Smooth muscle cell (in vitro differentiated cells): ENCODE results near the gene NUP133. TPM values are rescaled to one million over a fixed set of nuclear protein-coding genes. Genes with fewer than 3 reads are reported as not detected.
"Not testable (repeated sequence)": the region's sequence is repeated elsewhere in the genome, so short reads cannot be mapped to it uniquely, and the experiment has no call there.

Source experiments
- DNase-seq: peaks from one replicate; lab custom pipeline; 2025; ENCODE audit not compliant: unreplicated experiment; lab: John Stamatoyannopoulos, UW
- H2AFZ ChIP-seq: fragments of 200-600 bp; sonication (generic); 2 replicates; pipeline ENCODE4 v1.6.0; 2016; ENCODE audit warnings: antibody characterized with exemption, low read depth, mild to moderate bottlenecking
- H3F3A ChIP-seq: fragments of 200-600 bp; sonication (generic); 2 replicates; pipeline ENCODE4 v1.6.0; 2017; ENCODE audit warnings: antibody characterized with exemption, low read depth
- H3K27ac ChIP-seq: fragments of 200-600 bp; sonication (generic); 2 replicates; pipeline ENCODE4 v1.5.1; 2016; ENCODE audit warnings: low read depth, mild to moderate bottlenecking
- H3K27me3 ChIP-seq: fragments of 200-600 bp; sonication (generic); 2 replicates; pipeline ENCODE4 v1.6.1; 2016; ENCODE audit warnings: low read depth, mild to moderate bottlenecking
- H3K36me3 ChIP-seq: fragments of 200-600 bp; sonication (generic); 2 replicates; pipeline ENCODE4 v1.5.1; 2016; ENCODE audit warnings: low read depth
- H3K4me1 ChIP-seq: fragments of 200-600 bp; sonication (generic); 2 replicates; pipeline ENCODE4 v1.5.1; 2016; ENCODE audit warnings: low read depth
- H3K4me2 ChIP-seq: fragments of 200-600 bp; sonication (generic); 2 replicates; pipeline ENCODE4 v1.6.0; 2016; ENCODE audit warnings: mild to moderate bottlenecking
- H3K4me3 ChIP-seq: fragments of 200-600 bp; sonication (generic); 2 replicates; pipeline ENCODE4 v1.5.1; 2016; ENCODE audit warnings: mild to moderate bottlenecking
- H3K79me2 ChIP-seq: fragments of 200-600 bp; sonication (generic); 2 replicates; pipeline ENCODE4 v1.6.0; 2016; ENCODE audit warnings: low read depth, mild to moderate bottlenecking
- H3K9ac ChIP-seq: fragments of 200-600 bp; sonication (generic); 2 replicates; pipeline ENCODE4 v1.6.0; 2016; ENCODE audit warnings: low read depth
- H3K9me3 ChIP-seq: fragments of 200-600 bp; sonication (generic); replicated peaks from 2 replicates; pipeline ENCODE4 v1.5.1; 2016; ENCODE audit warnings: low read depth
- H4K20me1 ChIP-seq: fragments of 200-600 bp; sonication (generic); 2 replicates; pipeline ENCODE4 v1.6.0; 2016; ENCODE audit warnings: low read depth
- WGBS: methylation state at CpG from one replicate; pipeline ENCODE4 v1.1.7; 2016; ENCODE audit warnings: low lambda C conversion rate; 5-methylcytosine and 5-hydroxymethylcytosine counted together
- polyA plus RNA-seq: library from polyadenylated mRNA; unstranded; fragments of >200 nt; fragmentation: Nextera tagmentation; extraction: Ambion mirVana; gene quantifications from 2 replicates; pipeline ENCODE4 v1.2.1, GENCODE V29; 2016
- total RNA-seq: library from RNA; depleted of rRNA; stranded (reverse); fragments of >200 nt; gene quantifications from 2 replicates; pipeline ENCODE4 v1.2.3, GENCODE V29; 2014
- TF ChIP-seq, protein P1 (sequence below): fragments of 200-600 bp; sonication (generic); IDR thresholded peaks from 2 replicates; pipeline ENCODE4 v1.5.1; 2017; ENCODE audit warnings: borderline replicate concordance, mild to moderate bottlenecking, antibody characterized with exemption; ENCODE audit not compliant: insufficient read depth, poor library complexity, severe bottlenecking

Gene NUP133
- total and polyA plus RNA-seq, 2 experiments from 2014 or later, result 15.5 to 40.0 TPM

DNA sequence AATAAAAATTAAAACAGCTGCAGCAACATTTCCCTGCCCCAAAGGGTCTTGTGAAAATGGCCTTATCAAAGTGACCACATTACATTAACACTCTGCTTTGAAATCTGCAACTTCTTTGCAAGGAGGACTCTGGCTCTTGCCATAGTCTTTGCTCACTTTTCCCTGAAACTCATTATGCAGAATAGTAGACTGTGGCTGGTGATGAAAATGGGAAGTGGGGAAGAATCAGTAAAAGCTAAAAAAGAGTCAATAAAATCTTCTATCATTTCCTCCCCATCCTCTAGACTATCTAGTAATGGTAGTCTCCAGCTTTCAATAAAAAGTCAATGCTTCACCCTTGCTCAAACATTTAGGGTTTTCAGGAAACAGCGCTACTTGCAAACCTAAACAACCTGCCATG, 18.6 kb upstream of the NUP133 start:
- Histone ChIP-seq H3K4me1 (no peaks in the 10 kb centered on the region), H3F3A (no peaks in the 10 kb centered on the region), H3K27me3 (no peaks in the 10 kb centered on the region), H3K9ac (no peak overlapping the region), H3K27ac (no peak overlapping the region), H3K79me2 (no peaks in the 10 kb centered on the region), H3K36me3 (no peaks in the 10 kb centered on the region), H3K9me3 (no peaks in the 10 kb centered on the region), H3K4me2 (no peak overlapping the region), H2AFZ (no peak overlapping the region), H4K20me1 (no peaks in the 10 kb centered on the region), H3K4me3 (no peak overlapping the region)
- TF ChIP-seq, protein P1, sequence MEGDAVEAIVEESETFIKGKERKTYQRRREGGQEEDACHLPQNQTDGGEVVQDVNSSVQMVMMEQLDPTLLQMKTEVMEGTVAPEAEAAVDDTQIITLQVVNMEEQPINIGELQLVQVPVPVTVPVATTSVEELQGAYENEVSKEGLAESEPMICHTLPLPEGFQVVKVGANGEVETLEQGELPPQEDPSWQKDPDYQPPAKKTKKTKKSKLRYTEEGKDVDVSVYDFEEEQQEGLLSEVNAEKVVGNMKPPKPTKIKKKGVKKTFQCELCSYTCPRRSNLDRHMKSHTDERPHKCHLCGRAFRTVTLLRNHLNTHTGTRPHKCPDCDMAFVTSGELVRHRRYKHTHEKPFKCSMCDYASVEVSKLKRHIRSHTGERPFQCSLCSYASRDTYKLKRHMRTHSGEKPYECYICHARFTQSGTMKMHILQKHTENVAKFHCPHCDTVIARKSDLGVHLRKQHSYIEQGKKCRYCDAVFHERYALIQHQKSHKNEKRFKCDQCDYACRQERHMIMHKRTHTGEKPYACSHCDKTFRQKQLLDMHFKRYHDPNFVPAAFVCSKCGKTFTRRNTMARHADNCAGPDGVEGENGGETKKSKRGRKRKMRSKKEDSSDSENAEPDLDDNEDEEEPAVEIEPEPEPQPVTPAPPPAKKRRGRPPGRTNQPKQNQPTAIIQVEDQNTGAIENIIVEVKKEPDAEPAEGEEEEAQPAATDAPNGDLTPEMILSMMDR, result no peak
- 100% methylated on average over 1 of the region's 1 CpG for WGBS
- no peak for DNase-seq

DNA sequence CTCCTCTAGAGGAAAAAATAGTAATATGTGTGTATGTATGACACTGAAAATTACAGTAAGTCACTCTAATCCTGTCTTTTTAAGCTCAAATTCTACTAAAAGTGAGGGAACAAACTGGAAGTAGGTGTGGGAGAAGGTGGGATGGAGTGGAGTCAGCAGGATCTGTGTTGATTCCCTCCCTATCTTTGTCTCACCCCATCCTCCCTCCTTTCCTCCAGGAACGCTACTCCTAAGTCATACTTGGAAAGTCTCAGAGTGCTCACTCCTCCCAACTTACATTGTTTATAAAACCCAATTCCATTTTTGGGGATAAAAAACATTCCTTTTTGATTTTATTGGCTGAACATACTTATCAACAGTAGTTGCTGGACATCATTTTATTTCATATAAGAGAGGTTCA, 14.9 kb upstream of the NUP133 start:
- Histone ChIP-seq H3K9ac (no peak overlapping the region), H3F3A (no peaks in the 10 kb centered on the region), H3K27me3 (no peaks in the 10 kb centered on the region), H3K79me2 (no peaks in the 10 kb centered on the region), H3K36me3 (no peaks in the 10 kb centered on the region), H3K4me3 (no peak overlapping the region), H3K27ac (no peak overlapping the region), H3K9me3 (no peaks in the 10 kb centered on the region), H3K4me2 (no peak overlapping the region), H3K4me1 (no peaks in the 10 kb centered on the region), H2AFZ (no peak overlapping the region), H4K20me1 (no peaks in the 10 kb centered on the region)
- TF ChIP-seq, protein P1, result no peak
- 94% methylated on average over 1 of the region's 1 CpG for WGBS
- DNase-seq, result no peak

DNA sequence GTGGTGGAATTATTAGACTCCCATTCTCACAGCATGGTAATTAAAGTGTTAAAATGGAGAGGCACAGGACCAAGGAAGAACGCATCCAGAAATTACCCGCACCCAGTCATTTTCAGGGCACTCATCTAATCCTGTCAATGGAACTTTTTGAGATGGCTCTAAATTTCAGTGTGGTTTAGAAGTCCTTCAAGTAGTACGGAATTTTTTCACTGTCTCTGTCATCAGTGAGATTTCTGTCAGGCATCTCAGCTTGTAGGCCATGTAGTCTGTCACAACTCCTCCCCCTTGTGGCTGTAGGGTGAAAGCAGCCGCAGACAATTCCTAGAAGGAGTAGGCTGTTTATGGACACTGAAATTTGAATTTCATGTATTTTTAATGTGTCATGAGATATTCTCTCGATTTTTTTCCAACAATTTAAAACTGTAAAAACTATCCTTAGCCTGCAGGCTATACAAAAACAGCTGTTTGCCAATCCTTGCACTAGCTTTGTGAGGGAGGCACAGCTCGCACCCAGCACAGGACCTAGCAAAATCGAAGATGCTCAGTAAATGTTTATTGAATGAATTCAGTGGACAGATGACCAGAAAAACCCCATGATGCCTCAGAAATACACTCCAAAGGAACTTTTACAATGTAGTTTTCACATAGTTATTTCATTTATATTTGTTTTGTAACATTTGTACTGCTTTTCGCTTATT, 6.6 kb upstream of the NUP133 start:
- Histone ChIP-seq H3K4me2 (no peak overlapping the region), H3K9ac (no peak overlapping the region), H4K20me1 (no peaks in the 10 kb centered on the region), H3K27ac (no peak overlapping the region), H3K36me3 (no peaks in the 10 kb centered on the region), H2AFZ (no peak overlapping the region), H3K4me1 (no peaks in the 10 kb centered on the region), H3K9me3 (no peaks in the 10 kb centered on the region), H3K27me3 (no peaks in the 10 kb centered on the region), H3K79me2 (no peaks in the 10 kb centered on the region), H3K4me3 (no peak overlapping the region), H3F3A (peaks cover 2% of the 10 kb centered on the region)
- TF ChIP-seq, protein P1, result peak; percentile 73
- 49% methylated on average over 8 of the region's 8 CpGs for WGBS
- DNase-seq, result no peak

- H3K27me3 ChIP-seq, H3K36me3 ChIP-seq, H3K4me3 ChIP-seq, H4K20me1 ChIP-seq, H2AFZ ChIP-seq, H3K4me2 ChIP-seq, H3K4me1 ChIP-seq, DNase-seq, H3K27ac ChIP-seq, H3K9ac ChIP-seq, H3K9me3 ChIP-seq, H3F3A ChIP-seq: not testable (repeated sequence)
- 96% methylated on average over 6 of the region's 6 CpGs for WGBS
- H3K79me2 ChIP-seq, result peaks cover 13% of the 10 kb centered on the region
Measured at GRCh38 chr1:229511625-229512024, 3.5 kb upstream of the NUP133 start.

DNA sequence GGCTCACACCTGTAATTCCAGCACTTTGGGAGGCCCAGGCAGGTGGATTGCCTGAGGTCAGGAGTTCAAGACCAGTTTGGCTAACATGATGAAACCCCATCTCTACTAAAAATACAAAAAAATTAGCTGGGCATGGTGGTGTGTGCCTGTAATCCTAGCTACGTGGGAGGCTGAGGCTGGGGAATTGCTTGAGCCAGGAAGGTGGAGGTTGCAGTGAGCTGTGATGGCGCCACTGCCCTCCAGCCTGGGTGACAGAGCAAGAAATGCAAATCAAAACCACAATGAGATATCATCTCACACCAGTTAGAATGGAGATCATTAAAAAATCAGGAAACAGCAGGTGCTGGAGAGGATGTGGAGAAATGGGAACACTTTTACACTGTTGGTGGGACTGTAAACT, 3.1 kb upstream of the NUP133 start:
- WGBS, result 93% methylated on average over 2 of the region's 2 CpGs
- H3K27me3 ChIP-seq, H3K36me3 ChIP-seq, H3K4me2 ChIP-seq, H3K9me3 ChIP-seq, H3K27ac ChIP-seq, DNase-seq, H3K9ac ChIP-seq, H4K20me1 ChIP-seq, H2AFZ ChIP-seq, H3F3A ChIP-seq, H3K4me3 ChIP-seq, H3K4me1 ChIP-seq: not testable (repeated sequence)
- peaks cover 17% of the 10 kb centered on the region for H3K79me2 ChIP-seq
